Gastroesophageal sphincter (tissue), 3 donors: Measurements from ENCODE around the gene CD248.

Experiments used
- CTCF ChIP-seq, 4 experiments: fragments of 200-600 bp in 2 of 4; fragments of 450-650 bp in 2 of 4; sonication (generic) in 1 of 4; IDR thresholded peaks; one replicate each; pipeline ENCODE4 v1.5.1; 2017 to 2019; ENCODE audit warnings: antibody characterized with exemption in 4 of 4, mild to moderate bottlenecking in 2 of 4, moderate library complexity in 2 of 4
- EP300 ChIP-seq: sonication (generic); formaldehyde crosslinking; IDR thresholded peaks from one replicate; pipeline ENCODE4 v1.6.1; 2017; ENCODE audit warnings: antibody characterized with exemption, mild to moderate bottlenecking
- POLR2A ChIP-seq, 2 donors: fragments of 450-650 bp; IDR thresholded peaks; one replicate each; pipeline ENCODE4 v1.6.1; 2017; ENCODE audit warnings: antibody characterized with exemption in 2 of 2, mild to moderate bottlenecking in 2 of 2, moderate library complexity in 1 of 2
- POLR2AphosphoS5 ChIP-seq: sonication (generic); formaldehyde crosslinking; IDR thresholded peaks from one replicate; pipeline ENCODE4 v1.6.1; 2017; ENCODE audit warnings: antibody characterized with exemption

DNA sequence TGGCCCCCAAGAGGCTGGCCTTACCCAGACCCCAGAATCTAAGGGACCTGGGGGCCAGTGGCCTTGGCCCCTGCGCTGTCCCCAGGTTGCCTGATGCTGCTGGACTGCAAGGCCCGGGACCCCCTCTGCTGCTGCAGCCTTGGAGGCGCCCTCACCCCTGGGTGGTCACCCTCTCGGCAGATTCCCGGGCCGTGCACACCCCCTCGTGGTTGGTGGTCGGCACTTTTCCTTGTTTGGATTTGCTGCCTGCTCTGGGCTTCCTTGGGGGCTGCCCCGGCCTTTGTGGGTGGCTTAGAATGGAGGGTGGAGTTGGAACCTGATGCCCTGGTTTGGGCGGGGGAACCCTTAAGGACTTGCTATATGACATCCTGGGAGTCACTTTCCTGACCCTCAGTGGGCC, 14.1 kb upstream of the CD248 start:
- no peak for TF ChIP-seq CTCF (IDR thresholded peaks at IDR 0.05)
- TF ChIP-seq EP300, result no peak
- no peak for TF ChIP-seq POLR2A (IDR thresholded peaks at IDR 0.05)
- no peak for TF ChIP-seq POLR2AphosphoS5
